Omental fat pad (tissue), 4 donors: ENCODE data around the gene TPI1. TPM values are rescaled to one million over a fixed set of nuclear protein-coding genes. Genes with fewer than 3 reads are reported as not detected.
"Not testable (repeated sequence)": the region's sequence is repeated elsewhere in the genome, so short reads cannot be mapped to it uniquely, and the experiment has no call there.

ENCODE experiments used
- ATAC-seq: fragments of 150-250 bp; one replicate; pipeline ENCODE4 v1.9.1; 2016; ENCODE audit warnings: mild to moderate bottlenecking, moderate library complexity; ENCODE audit not compliant: low FRiP score
- DNase-seq: peaks from one replicate; pipeline ENCODE4 v3.0.0-alpha.2; 2019; ENCODE audit warnings: low spot score
- CTCF ChIP-seq, 3 donors: fragments of 450-650 bp; IDR thresholded peaks; one replicate each; pipeline ENCODE4 v1.5.1; 2016 to 2017; ENCODE audit warnings: antibody characterized with exemption in 3 of 3, mild to moderate bottlenecking in 3 of 3, moderate library complexity in 2 of 3
- total RNA-seq, 4 donors: library from RNA; depleted of rRNA; stranded (reverse); fragments of >200 nt; gene quantifications; one replicate each; pipeline ENCODE4 v1.1.0, GENCODE V29; 2016

The TPI1 gene
- total RNA-seq, 4 donors from 2014 or later = 254 to 446 (median 375) TPM

GRCh38 chr12:6869049-6870021, 2.0 kb downstream of the TPI1 start:
- TF ChIP-seq CTCF (IDR thresholded peaks at IDR 0.05) = peak in 2 of 3 donors; percentile 51 to 75
- peak; percentile 70 for DNase-seq
- peak; percentile 0 for ATAC-seq

- not testable (repeated sequence) for DNase-seq, ATAC-seq
Measured at GRCh38 chr12:6870304-6870703, 3.0 kb downstream of the TPI1 start.

GRCh38 chr12:6871052-6871957, 4.0 kb downstream of the TPI1 start:
- no peak for TF ChIP-seq CTCF (IDR thresholded peaks at IDR 0.05)
- DNase-seq (no peak), ATAC-seq (no peak)

- peak; percentile 66 for DNase-seq
Measured at GRCh38 chr12:6872073-6873048, 5.0 kb downstream of the TPI1 start.

GRCh38 chr12:6873094-6874014, 6.0 kb downstream of the TPI1 start, which contains the start of gene SPSB2:
Gene SPSB2 (minus strand): TSS chr12:6873303. CDS start chr12:6872901, 402 bp downstream.
- ATAC-seq (peak; percentile 91), DNase-seq (peak; percentile 90)
- no peak for TF ChIP-seq CTCF (IDR thresholded peaks at IDR 0.05)

More at GRCh38 chr12:6872073-6873048, 5.0 kb downstream of the TPI1 start:
- TF ChIP-seq CTCF (IDR thresholded peaks at IDR 0.05) = peak in 1 of 3 donors; percentile 69
- ATAC-seq = peak; percentile 48

- ATAC-seq, DNase-seq: not testable (repeated sequence)
Measured at GRCh38 chr12:6874015-6874368, 6.7 kb downstream of the TPI1 start.

GRCh38 chr12:6879824-6880223, 12.5 kb downstream of the TPI1 start:
- ATAC-seq, DNase-seq: not testable (repeated sequence)
